Panc1 (cell line): Measurements from ENCODE around the gene NAV1. TPM values are rescaled to one million over a fixed set of nuclear protein-coding genes. Genes with fewer than 3 reads are reported as not detected.

Source experiments
- ATAC-seq: fragments of 200-7000 bp; cut with Tn5 transposase; 2 replicates; pipeline ENCODE4 v1.9.1; 2020; ENCODE audit warnings: mild to moderate bottlenecking, moderate library complexity
- BruUV-seq: library from RNA; stranded (reverse); fragments of 400-500 nt; replicated peaks from 2 replicates; lab custom pipeline; 2021; lab: Mats Ljungman, UMichigan
- CTCF ChIA-PET: fragments of 300-600 bp; sonication (Branson Sonifier 250); formaldehyde crosslinking; loops from one replicate; lab custom pipeline; 2022; ENCODE audit warnings: antibody characterized with exemption; lab: Charles Lee
- POLR2A ChIA-PET: fragments of 300-600 bp; sonication (Branson Sonifier 250); formaldehyde crosslinking; loops from one replicate; lab custom pipeline; 2022; ENCODE audit warnings: antibody characterized with exemption; lab: Charles Lee
- DNase-seq: peaks from one replicate; pipeline ENCODE4 v3.0.0-alpha.2; 2010; ENCODE audit warnings: low read depth, low spot score
- H3K27ac ChIP-seq: 2 replicates; pipeline ENCODE4 v1.5.1; 2011; ENCODE audit warnings: mild to moderate bottlenecking, low read length, inconsistent platforms
- H3K27me3 ChIP-seq: fragments of 200-500 bp; sonication (Bioruptor generic); 2 replicates; pipeline ENCODE4 v1.6.0; 2014; ENCODE audit warnings: low read length, inconsistent platforms; ENCODE audit not compliant: control insufficient read depth, insufficient read depth
- H3K36me3 ChIP-seq: fragments of 200-500 bp; sonication (Bioruptor generic); 2 replicates; pipeline ENCODE4 v1.5.1; 2014; ENCODE audit warnings: inconsistent platforms, mild to moderate bottlenecking, low read length, moderate library complexity; ENCODE audit not compliant: control insufficient read depth, insufficient read depth
- H3K4me1 ChIP-seq: 2 replicates; pipeline ENCODE4 v1.5.1; 2011; ENCODE audit warnings: inconsistent platforms, mild to moderate bottlenecking, low read length, moderate library complexity; ENCODE audit not compliant: control insufficient read depth, insufficient read depth
- H3K4me3 ChIP-seq, 2 experiments: 2 replicates each; pipeline ENCODE4 v1.5.1; 2011 to 2012; ENCODE audit warnings: low read depth in 2 of 2, low read length in 2 of 2, mild to moderate bottlenecking in 2 of 2, inconsistent platforms in 1 of 2, moderate library complexity in 1 of 2
- H3K9me3 ChIP-seq: fragments of 200-500 bp; sonication (Bioruptor generic); 2 replicates; pipeline ENCODE4 v1.5.1; 2014; ENCODE audit warnings: low read depth, mild to moderate bottlenecking, inconsistent platforms, low read length, moderate library complexity; ENCODE audit not compliant: control insufficient read depth, insufficient read depth
- CTCF ChIP-seq: fragments of 450-650 bp; IDR thresholded peaks from 2 replicates; pipeline ENCODE4 v1.5.1; 2017; ENCODE audit warnings: mild to moderate bottlenecking
- POLR2AphosphoS5 ChIP-seq: IDR thresholded peaks from 2 replicates; pipeline ENCODE4 v1.6.1; 2012; ENCODE audit warnings: mild to moderate bottlenecking, low read depth, low read length, moderate library complexity
- REST ChIP-seq, 2 experiments: IDR thresholded peaks; 2 replicates each; pipeline ENCODE4 v1.6.1; 2011 to 2012; ENCODE audit warnings: low read depth in 2 of 2, control low read depth in 1 of 2, low read length in 1 of 2, mild to moderate bottlenecking in 1 of 2, moderate library complexity in 1 of 2; ENCODE audit not compliant: insufficient read depth in 1 of 2
- SIN3A ChIP-seq: IDR thresholded peaks from 2 replicates; pipeline ENCODE4 v1.6.1; 2012; ENCODE audit warnings: low read depth, mild to moderate bottlenecking, low read length, moderate library complexity, borderline replicate concordance; ENCODE audit not compliant: insufficient read depth
- TCF7L2 ChIP-seq: IDR thresholded peaks from 2 replicates; pipeline ENCODE4 v1.6.1; 2011; ENCODE audit warnings: mild to moderate bottlenecking, low read depth, low read length, inconsistent platforms
- in situ Hi-C: cut with HindIII; loops from 2 replicates; pipeline ENCODE4 v1.10.0; 2016; ENCODE audit warnings: low sequenced_read_pairs, low pct_unique_long_range_greater_than_20kb
- intact Hi-C: fragments of 100-400 bp; cut with micrococcal nuclease; formaldehyde crosslinking; loops from one replicate; pipeline ENCODE4 v1.10.0; 2022; ENCODE audit not compliant: unreplicated experiment
- total RNA-seq: library from RNA; stranded (reverse); gene quantifications from one replicate; pipeline ENCODE4 v1.2.1, GENCODE V29; 2021; ENCODE audit not compliant: unreplicated experiment

Gene NAV1
- total RNA-seq, 1 experiment from 2014 or later, result 29.0 TPM

- Histone ChIP-seq H3K27me3 (no peaks in the 10 kb centered on the region), H3K4me1 (0 out of 2 replicates have a peak, but pooled peaks cover 7% of the 10 kb centered on the region), H3K27ac (no peak overlapping the region), H3K9me3 (no peaks in the 10 kb centered on the region), H3K36me3 (no peaks in the 10 kb centered on the region), H3K4me3 (no peak overlapping the region)
- DNase-seq (no peak), ATAC-seq (no peak)
- intact Hi-C loops, result no loop called here
- no peak for TF ChIP-seq CTCF
- TF ChIP-seq TCF7L2, result no peak
- no peak for TF ChIP-seq POLR2AphosphoS5
- TF ChIP-seq SIN3A, result no peak
- TF ChIP-seq REST (IDR thresholded peaks at IDR 0.05; ENCODE audit: insufficient read depth in 1 of 2, low read depth in 2 of 2, low read length in 1 of 2), result no peak
- in situ Hi-C loops, result no loop called here
- ChIA-PET CTCF (interaction anchor here (1.0 kb wide), 1 partner anchor 242 kb away, joined by 4 read pairs; no protein-coding TSS in a partner anchor), POLR2A (no interaction called here)
- BruUV-seq, result no TSS peak
Observed at GRCh38 chr1:201551096-201551495, 12.2 kb downstream of the NAV1 start.

DNA sequence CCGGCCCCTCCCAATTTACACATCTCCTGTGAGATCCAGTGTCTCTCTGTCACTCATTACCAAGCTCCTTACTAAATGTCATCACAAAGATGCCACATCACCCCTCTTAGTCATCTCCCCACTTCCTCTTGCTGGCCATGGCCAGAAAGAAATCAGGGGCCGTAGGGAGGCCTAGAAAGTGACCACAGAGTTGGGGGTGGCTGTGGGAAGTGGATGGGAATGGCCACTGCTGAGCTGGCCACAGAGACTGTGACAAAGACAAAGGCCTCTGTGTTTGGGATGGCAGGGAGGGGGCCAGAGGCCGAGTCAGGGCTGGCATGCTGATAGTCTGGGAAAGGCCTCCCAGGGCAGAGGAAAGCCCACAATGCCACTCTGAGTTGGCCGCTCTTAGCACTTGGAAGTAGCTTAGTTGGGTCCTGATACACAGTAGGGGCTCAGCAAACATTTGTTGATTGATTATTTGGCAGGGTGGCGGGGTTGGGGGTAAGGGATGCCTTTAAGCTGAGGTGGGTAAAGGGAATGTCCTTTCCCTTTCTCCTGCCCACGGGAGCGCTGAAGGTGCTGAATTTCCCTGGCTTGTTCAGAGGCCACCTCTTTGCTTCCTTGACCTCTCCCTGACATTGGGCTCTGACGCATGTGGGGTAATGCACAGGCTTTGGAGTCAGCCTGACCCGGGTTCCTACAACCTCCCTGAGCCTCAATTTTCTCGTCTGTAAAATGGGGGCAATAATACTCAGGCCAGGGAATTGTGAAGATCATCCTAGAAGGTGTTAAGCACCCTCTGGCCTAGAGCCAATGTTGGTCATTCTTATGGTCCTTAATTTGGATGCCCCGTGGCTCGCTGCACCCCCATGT is 13.2 kb downstream of the NAV1 start:
- intact Hi-C loops, result no loop called here
- CTCF ChIA-PET, result interaction anchor here (0.6 to 1.0 kb wide), 3 partner anchors 152 to 376 kb away, joined by 3 to 5 read pairs (median 4); no protein-coding TSS in a partner anchor
- no peak overlapping the region for H3K27ac ChIP-seq
- H3K4me1 ChIP-seq, result 0 out of 2 replicates have a peak, but pooled peaks cover 4% of the 10 kb centered on the region
- in situ Hi-C loops, result no loop called here
- peak; percentile 66; the same call in 1 of the 2 replicates for ATAC-seq
- no peaks in the 10 kb centered on the region for H3K27me3 ChIP-seq
- no peak overlapping the region for H3K4me3 ChIP-seq
- H3K9me3 ChIP-seq, result no peaks in the 10 kb centered on the region
- no TSS peak for BruUV-seq
- DNase-seq, result no peak
- no peak for TF ChIP-seq REST (IDR thresholded peaks at IDR 0.05; ENCODE audit: insufficient read depth in 1 of 2, low read depth in 2 of 2, low read length in 1 of 2)
- TF ChIP-seq SIN3A, result no peak
- no peak for TF ChIP-seq TCF7L2
- TF ChIP-seq POLR2AphosphoS5, result no peak
- no peaks in the 10 kb centered on the region for H3K36me3 ChIP-seq
- POLR2A ChIA-PET, result interaction anchor here (0.6 kb wide), 1 partner anchor 27 kb away, joined by 3 read pairs; no protein-coding TSS in a partner anchor
